K562 (cell line): Measurements from ENCODE around the gene HOXB6. TPM values are rescaled to one million over a fixed set of nuclear protein-coding genes. Genes with fewer than 3 reads are reported as not detected.

ENCODE experiments used
- ATAC-seq: fragments of 200-7000 bp; cut with Tn5 transposase; 3 replicates; pipeline ENCODE4 v1.9.1; 2020; ENCODE audit warnings: moderate library complexity
- BruUV-seq: library from RNA; stranded (reverse); fragments of 400-500 nt; replicated peaks from 2 replicates; lab custom pipeline; 2021; lab: Mats Ljungman, UMichigan
- CTCF ChIA-PET: fragments of 300-600 bp; formaldehyde crosslinking; extraction: SDS; loops from one replicate; lab custom pipeline; 2021; ENCODE audit warnings: low intra/inter-chr PET ratio; lab: Yijun Ruan, JAX
- POLR2A ChIA-PET: fragments of 300-600, 350-650 bp; sonication (Branson Sonifier 250); formaldehyde crosslinking; extraction: SDS; loops from one replicate; lab custom pipeline; 2021; ENCODE audit warnings: antibody characterized with exemption, inconsistent platforms; lab: Yijun Ruan, JAX
- DNase-seq, 4 experiments: peaks; one replicate each; pipeline versions ENCODE4 v3.0.0 to v3.0.0-alpha.2; 2011 to 2018; ENCODE audit warnings: low spot score in 3 of 4, mixed read lengths in 3 of 4; ENCODE audit errors: extremely low read depth in 1 of 4
- FAIRE-seq: peaks from 2 replicates; lab custom pipeline; 2011; peaks lifted over from hg19 to GRCh38; lab: Jason Lieb, UNC
- H2AFZ ChIP-seq: 2 replicates; pipeline ENCODE4 v1.6.0; 2011; ENCODE audit warnings: low read depth, low read length, control low read depth, inconsistent platforms
- H3K27ac ChIP-seq: fragments of 200-600 bp; 3 replicates; pipeline ENCODE4 v1.8.0; 2011; ENCODE audit warnings: low read depth, mild to moderate bottlenecking, control low read depth, inconsistent platforms, low read length, moderate library complexity, mixed read lengths; ENCODE audit errors: extremely low read depth
- H3K27me3 ChIP-seq, 2 experiments: fragments of 300-600 bp in 1 of 2; 2 replicates in 1 of 2; 3 replicates in 1 of 2; pipeline versions ENCODE4 v1.6.0 to v1.8.0; 2011; ENCODE audit warnings: inconsistent platforms in 2 of 2, low read length in 2 of 2, mild to moderate bottlenecking in 1 of 2, mixed read lengths in 1 of 2, moderate library complexity in 1 of 2; ENCODE audit not compliant: control insufficient read depth in 2 of 2, insufficient read depth in 2 of 2
- H3K36me3 ChIP-seq: fragments of 300-600 bp; 3 replicates; pipeline ENCODE4 v1.8.0; 2011; ENCODE audit warnings: mild to moderate bottlenecking, low read length, inconsistent platforms; ENCODE audit not compliant: control insufficient read depth, insufficient read depth
- H3K4me1 ChIP-seq, 2 experiments: fragments of 200-600 bp in 1 of 2; replicated peaks in 1 of 2; 2 replicates in 1 of 2; 3 replicates in 1 of 2; pipeline versions ENCODE4 v1.5.1 to v1.8.0; 2011; ENCODE audit warnings: inconsistent platforms in 2 of 2, low read length in 2 of 2, mild to moderate bottlenecking in 1 of 2, mixed read lengths in 1 of 2, moderate library complexity in 1 of 2; ENCODE audit not compliant: control insufficient read depth in 2 of 2, insufficient read depth in 2 of 2
- H3K4me2 ChIP-seq: 2 replicates; pipeline ENCODE4 v1.6.1; 2011; ENCODE audit warnings: low read length, control low read depth, inconsistent platforms, mixed read lengths; ENCODE audit not compliant: insufficient read depth
- H3K4me3 ChIP-seq: fragments of 200-600 bp; sonication (generic), shearing (Covaris generic); 2 replicates; pipeline ENCODE4 v1.5.1; 2016; ENCODE audit warnings: control low read depth, inconsistent platforms
- H3K79me2 ChIP-seq: fragments of 200-600 bp; 3 replicates; pipeline ENCODE4 v1.8.0; 2011; ENCODE audit warnings: low read length, inconsistent platforms; ENCODE audit not compliant: control insufficient read depth, insufficient read depth
- H3K9ac ChIP-seq, 2 experiments: 2 replicates each; pipeline versions ENCODE4 v1.6.0 to v1.6.1; 2011; ENCODE audit warnings: low read depth in 2 of 2, low read length in 2 of 2, control low read depth in 1 of 2, inconsistent platforms in 1 of 2, mild to moderate bottlenecking in 1 of 2, mixed read lengths in 1 of 2; ENCODE audit not compliant: insufficient read depth in 1 of 2
- H3K9me1 ChIP-seq: one replicate; pipeline ENCODE4 v1.6.0; 2011; ENCODE audit warnings: inconsistent platforms, mild to moderate bottlenecking, low read length, moderate library complexity; ENCODE audit not compliant: control insufficient read depth, insufficient read depth
- H3K9me3 ChIP-seq: replicated peaks from 2 replicates; pipeline ENCODE4 v1.5.1; 2011; ENCODE audit warnings: low read depth, low read length, inconsistent platforms; ENCODE audit not compliant: control insufficient read depth, insufficient read depth
- H4K20me1 ChIP-seq: replicated peaks from 2 replicates; pipeline ENCODE4 v1.6.1; 2011; ENCODE audit warnings: low read length, inconsistent platforms, mixed read lengths; ENCODE audit not compliant: control insufficient read depth, insufficient read depth
- ARNT ChIP-seq, 2 experiments: fragments of 450-650 bp; IDR thresholded peaks; 2 replicates each; pipeline ENCODE4 v1.6.1; 2016; ENCODE audit warnings: mild to moderate bottlenecking in 1 of 2
- BMI1 ChIP-seq: fragments of 150-350 bp; IDR thresholded peaks from 2 replicates; pipeline ENCODE4 v1.6.1; 2014; ENCODE audit warnings: low read length
- GTF2E2 ChIP-seq: fragments of 200-800 bp; sonication (Bioruptor generic); IDR thresholded peaks from 2 replicates; pipeline ENCODE4 v1.6.1; 2016; ENCODE audit warnings: missing genetic modification characterization, missing compliant biosample characterization
- HCFC1 ChIP-seq: IDR thresholded peaks from 2 replicates; pipeline ENCODE4 v1.6.1; 2012; ENCODE audit warnings: low read depth, low read length, improper control_type of control experiment
- ILK ChIP-seq: fragments of 450-650 bp; IDR thresholded peaks from 2 replicates; pipeline ENCODE4 v1.6.1; 2016; ENCODE audit warnings: missing genetic modification characterization, low read depth, mild to moderate bottlenecking, missing compliant biosample characterization, moderate library complexity, borderline replicate concordance
- NFE2 ChIP-seq: IDR thresholded peaks from 2 replicates; pipeline ENCODE4 v1.6.1; 2014; ENCODE audit warnings: antibody characterized with exemption, low read depth
- PHTF2 ChIP-seq: fragments of 250-450 bp; sonication (Bioruptor Pico); IDR thresholded peaks from 2 replicates; pipeline ENCODE4 v1.5.0; 2021; ENCODE audit warnings: mild to moderate bottlenecking
- POU5F1 ChIP-seq: fragments of 150-350 bp; IDR thresholded peaks from 2 replicates; pipeline ENCODE4 v1.6.1; 2014; ENCODE audit warnings: borderline replicate concordance, low read length, low read depth, mild to moderate bottlenecking; ENCODE audit not compliant: partially characterized antibody
- TCFL5 ChIP-seq: fragments of 250-450 bp; sonication (Bioruptor Pico); conservative IDR thresholded peaks from 2 replicates; pipeline ENCODE4 v1.6.1; 2021; ENCODE audit warnings: mild to moderate bottlenecking, moderate library complexity, matching md5 sums
- ZNF217 ChIP-seq: sonication (generic); formaldehyde crosslinking; IDR thresholded peaks from 2 replicates; pipeline ENCODE4 v1.8.0; 2022; ENCODE audit warnings: mild to moderate bottlenecking, missing genetic modification reagents
- ZNF311 ChIP-seq: fragments of 250-450 bp; sonication (Bioruptor Pico); IDR thresholded peaks from 2 replicates; pipeline ENCODE4 v1.4.0; 2020; ENCODE audit warnings: mild to moderate bottlenecking, moderate library complexity
- ZNF551 ChIP-seq: fragments of 250-450 bp; sonication (Bioruptor Pico); IDR thresholded peaks from 2 replicates; pipeline ENCODE4 v1.5.0; 2021; ENCODE audit warnings: mild to moderate bottlenecking, moderate library complexity
- WGBS: fragments of 100-300 bp; shearing (Covaris generic); methylation state at CpG from one replicate; pipeline ENCODE4 v1.1.6; 2016; ENCODE audit warnings: low coverage, mixed read lengths; ENCODE audit not compliant: insufficient coverage; ENCODE audit errors: missing lambda C conversion rate; 5-methylcytosine and 5-hydroxymethylcytosine counted together
- in situ Hi-C: fragments of 300-500 bp; cut with MboI; formaldehyde crosslinking; loops from 4 replicates; pipeline ENCODE4 v1.15.0; 2018; ENCODE audit warnings: inconsistent platforms, mixed read lengths
- intact Hi-C: fragments of 100-400 bp; cut with micrococcal nuclease; formaldehyde crosslinking; loops from 2 replicates; pipeline ENCODE4 v1.14.2; 2022
- polyA plus RNA-seq, 8 experiments: library from polyadenylated mRNA; depleted of rRNA in 4 of 8; stranded (reverse) in 5 of 8; unstranded in 3 of 8; fragments of >200 nt; fragmentation: Nextera tagmentation in 2 of 8; fragmentation: Illumina TruSeq in 1 of 8; extraction: Ambion mirVana in 2 of 8; extraction: Trizol in 1 of 8; gene quantifications; 2 replicates each; pipeline versions ENCODE4 v1.2.1 to v1.2.3, GENCODE V29; 2011 to 2014; ENCODE audit warnings: inconsistent platforms in 1 of 8, missing spikeins in 1 of 8
- total RNA-seq, 7 experiments: library from RNA; depleted of rRNA in 6 of 7; stranded (reverse); fragments of >200 nt in 6 of 7; fragmentation: Illumina TruSeq in 2 of 7; extraction: Trizol in 2 of 7; gene quantifications; 2 replicates each; pipeline versions ENCODE4 v1.2.1 to v1.2.3, GENCODE V29; 2011 to 2021; ENCODE audit warnings: low replicate concordance in 1 of 7
- TF ChIP-seq, protein P1 (sequence below): fragments of 250-450 bp; sonication (Bioruptor Pico); IDR thresholded peaks from 2 replicates; pipeline ENCODE4 v1.5.0; 2021
- TF ChIP-seq, protein P2 (sequence below): fragments of 450-650 bp; formaldehyde crosslinking; IDR thresholded peaks from 2 replicates; pipeline ENCODE4 v1.4.0; 2022; ENCODE audit warnings: mild to moderate bottlenecking, moderate library complexity
- TF ChIP-seq, protein P3 (sequence below): sonication (generic); formaldehyde crosslinking; IDR thresholded peaks from 2 replicates; pipeline ENCODE4 v1.8.0; 2022; ENCODE audit warnings: mild to moderate bottlenecking, missing genetic modification reagents
- TF ChIP-seq, protein P4 (sequence below): sonication (generic); formaldehyde crosslinking; IDR thresholded peaks from 2 replicates; pipeline ENCODE4 v1.8.1; 2023; ENCODE audit warnings: mild to moderate bottlenecking, missing genetic modification reagents
- TF ChIP-seq, protein P5 (sequence below): fragments of 250-450 bp; sonication (Bioruptor Pico); IDR thresholded peaks from 2 replicates; pipeline ENCODE4 v1.8.0; 2022; ENCODE audit warnings: inconsistent platforms, mild to moderate bottlenecking, moderate library complexity, borderline replicate concordance

The HOXB6 gene
- total and polyA plus RNA-seq, 9 of the 15 experiments (the other 6 are each of a cell fraction or from before 2014, with no cell fraction given), result 1.2 to 14.8 (median 4.9) TPM

DNA sequence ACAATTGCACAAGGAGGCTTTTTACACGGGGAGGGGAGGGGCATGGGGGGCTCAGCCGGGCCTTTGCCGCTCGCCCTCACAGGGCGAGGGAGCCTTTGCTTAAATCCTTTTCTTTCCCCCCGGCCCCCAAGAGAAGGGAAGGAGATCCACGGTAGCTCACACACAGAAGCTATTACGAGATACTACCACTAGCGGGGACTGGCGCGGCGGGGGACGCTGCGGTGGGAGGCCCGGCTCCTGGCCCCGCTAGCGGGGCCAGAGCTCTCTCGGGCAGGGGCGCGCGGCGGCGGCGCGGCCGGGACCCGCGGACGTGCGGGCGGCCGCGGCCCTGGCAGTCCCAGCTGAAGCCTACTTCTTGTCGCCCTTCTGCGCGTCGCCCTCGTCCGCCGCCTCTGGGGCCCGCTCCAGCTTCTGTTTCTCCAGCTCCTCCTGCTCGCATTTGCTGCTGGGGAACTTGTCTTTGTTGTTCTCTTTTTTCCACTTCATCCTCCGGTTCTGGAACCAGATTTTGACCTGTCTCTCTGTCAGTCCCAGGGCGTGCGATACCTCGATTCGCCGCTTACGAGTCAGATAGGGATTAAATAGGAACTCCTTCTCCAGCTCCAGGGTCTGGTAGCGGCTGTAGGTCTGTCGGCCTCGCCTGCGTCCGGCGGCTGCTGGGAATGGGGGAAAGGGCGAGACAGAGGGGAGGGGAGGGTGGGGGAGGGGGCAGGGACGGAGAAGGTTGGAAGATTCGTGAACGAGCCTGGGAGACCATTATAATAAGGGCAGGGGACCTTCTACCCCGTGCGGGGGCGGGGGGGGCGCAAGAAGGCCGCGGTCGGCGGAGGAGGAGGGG, 8.3 kb upstream of the HOXB6 start:
- FAIRE-seq, result no peak
- H3K9ac ChIP-seq, result no peak overlapping the region
- ATAC-seq, result no peak
- in situ Hi-C loops (no loop called here), intact Hi-C loops (no loop called here)
- CTCF ChIA-PET, result interaction anchor here (0.6 kb wide), 1 partner anchor 600 kb away, joined by 3 read pairs; no protein-coding TSS in a partner anchor
- H2AFZ ChIP-seq, result no peak overlapping the region
- no peak overlapping the region for H3K4me2 ChIP-seq
- no peak overlapping the region for H3K27ac ChIP-seq
- DNase-seq, result no peak
- no peaks in the 10 kb centered on the region for H4K20me1 ChIP-seq
- POLR2A ChIA-PET, result no interaction called here
- 95% methylated on average over 26 of the region's 67 CpGs for WGBS
- no peaks in the 10 kb centered on the region for H3K9me1 ChIP-seq
- H3K4me1 ChIP-seq, result peaks cover 21 to 49% of the 10 kb centered on the region in 2 experiments
- no peaks in the 10 kb centered on the region for H3K27me3 ChIP-seq
- peaks cover 8% of the 10 kb centered on the region; the same call in 1 of the 3 replicates for H3K36me3 ChIP-seq
- no peak overlapping the region for H3K4me3 ChIP-seq
- H3K79me2 ChIP-seq, result peaks cover 38% of the 10 kb centered on the region
- no TSS peak for BruUV-seq
- no peaks in the 10 kb centered on the region for H3K9me3 ChIP-seq
- TF ChIP-seq TCFL5, result no peak
- TF ChIP-seq, protein P1, sequence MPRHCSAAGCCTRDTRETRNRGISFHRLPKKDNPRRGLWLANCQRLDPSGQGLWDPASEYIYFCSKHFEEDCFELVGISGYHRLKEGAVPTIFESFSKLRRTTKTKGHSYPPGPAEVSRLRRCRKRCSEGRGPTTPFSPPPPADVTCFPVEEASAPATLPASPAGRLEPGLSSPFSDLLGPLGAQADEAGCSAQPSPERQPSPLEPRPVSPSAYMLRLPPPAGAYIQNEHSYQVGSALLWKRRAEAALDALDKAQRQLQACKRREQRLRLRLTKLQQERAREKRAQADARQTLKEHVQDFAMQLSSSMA (CRISPR knock-in tag), result no peak
- TF ChIP-seq PHTF2 (CRISPR knock-in tag), result no peak
- TF ChIP-seq ZNF551 (CRISPR knock-in tag), result no peak
- TF ChIP-seq ZNF311 (CRISPR knock-in tag), result no peak
- TF ChIP-seq POU5F1, result no peak
- TF ChIP-seq, protein P2, sequence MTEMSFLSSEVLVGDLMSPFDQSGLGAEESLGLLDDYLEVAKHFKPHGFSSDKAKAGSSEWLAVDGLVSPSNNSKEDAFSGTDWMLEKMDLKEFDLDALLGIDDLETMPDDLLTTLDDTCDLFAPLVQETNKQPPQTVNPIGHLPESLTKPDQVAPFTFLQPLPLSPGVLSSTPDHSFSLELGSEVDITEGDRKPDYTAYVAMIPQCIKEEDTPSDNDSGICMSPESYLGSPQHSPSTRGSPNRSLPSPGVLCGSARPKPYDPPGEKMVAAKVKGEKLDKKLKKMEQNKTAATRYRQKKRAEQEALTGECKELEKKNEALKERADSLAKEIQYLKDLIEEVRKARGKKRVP, result no peak
- no peak for TF ChIP-seq BMI1
- TF ChIP-seq, protein P3, sequence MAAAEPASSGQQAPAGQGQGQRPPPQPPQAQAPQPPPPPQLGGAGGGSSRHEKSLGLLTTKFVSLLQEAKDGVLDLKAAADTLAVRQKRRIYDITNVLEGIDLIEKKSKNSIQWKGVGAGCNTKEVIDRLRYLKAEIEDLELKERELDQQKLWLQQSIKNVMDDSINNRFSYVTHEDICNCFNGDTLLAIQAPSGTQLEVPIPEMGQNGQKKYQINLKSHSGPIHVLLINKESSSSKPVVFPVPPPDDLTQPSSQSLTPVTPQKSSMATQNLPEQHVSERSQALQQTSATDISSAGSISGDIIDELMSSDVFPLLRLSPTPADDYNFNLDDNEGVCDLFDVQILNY (CRISPR knock-in tag), result no peak
- TF ChIP-seq, protein P4, sequence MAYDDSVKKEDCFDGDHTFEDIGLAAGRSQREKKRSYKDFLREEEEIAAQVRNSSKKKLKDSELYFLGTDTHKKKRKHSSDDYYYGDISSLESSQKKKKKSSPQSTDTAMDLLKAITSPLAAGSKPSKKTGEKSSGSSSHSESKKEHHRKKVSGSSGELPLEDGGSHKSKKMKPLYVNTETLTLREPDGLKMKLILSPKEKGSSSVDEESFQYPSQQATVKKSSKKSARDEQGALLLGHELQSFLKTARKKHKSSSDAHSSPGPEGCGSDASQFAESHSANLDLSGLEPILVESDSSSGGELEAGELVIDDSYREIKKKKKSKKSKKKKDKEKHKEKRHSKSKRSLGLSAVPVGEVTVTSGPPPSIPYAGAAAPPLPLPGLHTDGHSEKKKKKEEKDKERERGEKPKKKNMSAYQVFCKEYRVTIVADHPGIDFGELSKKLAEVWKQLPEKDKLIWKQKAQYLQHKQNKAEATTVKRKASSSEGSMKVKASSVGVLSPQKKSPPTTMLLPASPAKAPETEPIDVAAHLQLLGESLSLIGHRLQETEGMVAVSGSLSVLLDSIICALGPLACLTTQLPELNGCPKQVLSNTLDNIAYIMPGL (CRISPR knock-in tag), result no peak
- no peak for TF ChIP-seq ZNF217 (CRISPR knock-in tag)
- TF ChIP-seq HCFC1, result no peak
- no peak for TF ChIP-seq ILK (tag)
- no peak for TF ChIP-seq NFE2
- TF ChIP-seq GTF2E2 (tag), result no peak
- no peak for TF ChIP-seq ARNT (IDR thresholded peaks at IDR 0.05)
- TF ChIP-seq, protein P5, sequence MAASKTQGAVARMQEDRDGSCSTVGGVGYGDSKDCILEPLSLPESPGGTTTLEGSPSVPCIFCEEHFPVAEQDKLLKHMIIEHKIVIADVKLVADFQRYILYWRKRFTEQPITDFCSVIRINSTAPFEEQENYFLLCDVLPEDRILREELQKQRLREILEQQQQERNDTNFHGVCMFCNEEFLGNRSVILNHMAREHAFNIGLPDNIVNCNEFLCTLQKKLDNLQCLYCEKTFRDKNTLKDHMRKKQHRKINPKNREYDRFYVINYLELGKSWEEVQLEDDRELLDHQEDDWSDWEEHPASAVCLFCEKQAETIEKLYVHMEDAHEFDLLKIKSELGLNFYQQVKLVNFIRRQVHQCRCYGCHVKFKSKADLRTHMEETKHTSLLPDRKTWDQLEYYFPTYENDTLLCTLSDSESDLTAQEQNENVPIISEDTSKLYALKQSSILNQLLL (CRISPR knock-in tag), result no peak
